ENCODE measurements around the gene SERGEF.

DNA sequence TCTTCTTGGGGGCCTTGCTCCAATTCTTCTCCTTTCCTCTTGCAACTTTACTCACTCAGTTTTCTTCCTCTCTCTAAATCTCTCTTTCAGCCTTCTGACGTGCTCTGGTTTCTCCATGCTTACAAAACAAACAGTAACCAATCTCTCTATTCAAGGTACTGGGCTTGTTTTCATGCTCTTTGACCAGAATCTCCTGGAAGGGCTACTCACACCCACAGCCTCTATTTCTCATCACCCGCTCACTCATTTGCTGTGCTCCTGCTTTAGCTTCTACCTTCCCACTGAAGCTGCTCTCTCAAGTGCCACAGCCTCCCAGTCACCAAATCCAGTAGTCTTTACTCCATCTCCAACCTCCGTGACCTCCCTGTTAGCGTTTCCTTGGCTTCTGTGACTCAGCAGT lies 60.4 kb downstream of the SERGEF start:
- TF ChIP-seq CTCF (IDR thresholded peaks at IDR 0.05): no peak
- no peak for TF ChIP-seq EP300 (IDR thresholded peaks at IDR 0.05)

All from tibial nerve (tissue), 4 donors.